Neural cell (in vitro differentiated cells): Measurements from ENCODE around the gene TSPO2.

ENCODE experiments used
- EP300 ChIP-seq: fragments of 450-650 bp; conservative IDR thresholded peaks from 2 replicates; pipeline ENCODE4 v1.6.1; 2014; ENCODE audit warnings: antibody characterized with exemption, mild to moderate bottlenecking, moderate library complexity; ENCODE audit not compliant: poor library complexity, severe bottlenecking
- POLR2AphosphoS5 ChIP-seq: IDR thresholded peaks from 2 replicates; pipeline ENCODE4 v1.6.1; 2012
- TF ChIP-seq, protein P1 (sequence below): fragments of 450-650 bp; IDR thresholded peaks from 2 replicates; pipeline ENCODE4 v1.5.1; 2014; ENCODE audit warnings: antibody characterized with exemption, mild to moderate bottlenecking, moderate library complexity; ENCODE audit not compliant: poor library complexity, severe bottlenecking

DNA sequence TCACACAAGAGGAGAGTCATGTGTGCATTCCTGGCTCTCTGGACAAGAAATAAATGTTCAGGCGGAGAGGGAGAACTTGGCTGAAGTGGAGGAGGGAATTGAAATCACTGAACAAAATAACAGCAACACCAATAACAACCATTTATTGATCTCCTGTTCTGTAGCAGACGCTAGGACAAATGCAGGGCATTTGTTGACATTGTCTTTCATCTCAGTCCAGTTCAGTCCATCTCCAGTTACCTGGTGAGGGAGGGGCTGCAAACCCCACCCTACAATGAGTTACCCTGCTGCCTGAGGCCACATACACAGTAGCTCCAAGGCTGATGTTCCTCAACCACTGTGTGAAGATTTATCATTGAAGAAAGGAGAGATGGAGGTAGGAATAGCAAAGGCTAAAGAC lies 30.6 kb upstream of the TSPO2 start:
- TF ChIP-seq, protein P1, sequence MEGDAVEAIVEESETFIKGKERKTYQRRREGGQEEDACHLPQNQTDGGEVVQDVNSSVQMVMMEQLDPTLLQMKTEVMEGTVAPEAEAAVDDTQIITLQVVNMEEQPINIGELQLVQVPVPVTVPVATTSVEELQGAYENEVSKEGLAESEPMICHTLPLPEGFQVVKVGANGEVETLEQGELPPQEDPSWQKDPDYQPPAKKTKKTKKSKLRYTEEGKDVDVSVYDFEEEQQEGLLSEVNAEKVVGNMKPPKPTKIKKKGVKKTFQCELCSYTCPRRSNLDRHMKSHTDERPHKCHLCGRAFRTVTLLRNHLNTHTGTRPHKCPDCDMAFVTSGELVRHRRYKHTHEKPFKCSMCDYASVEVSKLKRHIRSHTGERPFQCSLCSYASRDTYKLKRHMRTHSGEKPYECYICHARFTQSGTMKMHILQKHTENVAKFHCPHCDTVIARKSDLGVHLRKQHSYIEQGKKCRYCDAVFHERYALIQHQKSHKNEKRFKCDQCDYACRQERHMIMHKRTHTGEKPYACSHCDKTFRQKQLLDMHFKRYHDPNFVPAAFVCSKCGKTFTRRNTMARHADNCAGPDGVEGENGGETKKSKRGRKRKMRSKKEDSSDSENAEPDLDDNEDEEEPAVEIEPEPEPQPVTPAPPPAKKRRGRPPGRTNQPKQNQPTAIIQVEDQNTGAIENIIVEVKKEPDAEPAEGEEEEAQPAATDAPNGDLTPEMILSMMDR: no peak
- no peak for TF ChIP-seq POLR2AphosphoS5
- no peak for TF ChIP-seq EP300
